ENCODE results near the gene SET.
"Not testable (repeated sequence)": the region's sequence is repeated elsewhere in the genome, so short reads cannot be mapped to it uniquely, and the experiment has no call there.

DNA sequence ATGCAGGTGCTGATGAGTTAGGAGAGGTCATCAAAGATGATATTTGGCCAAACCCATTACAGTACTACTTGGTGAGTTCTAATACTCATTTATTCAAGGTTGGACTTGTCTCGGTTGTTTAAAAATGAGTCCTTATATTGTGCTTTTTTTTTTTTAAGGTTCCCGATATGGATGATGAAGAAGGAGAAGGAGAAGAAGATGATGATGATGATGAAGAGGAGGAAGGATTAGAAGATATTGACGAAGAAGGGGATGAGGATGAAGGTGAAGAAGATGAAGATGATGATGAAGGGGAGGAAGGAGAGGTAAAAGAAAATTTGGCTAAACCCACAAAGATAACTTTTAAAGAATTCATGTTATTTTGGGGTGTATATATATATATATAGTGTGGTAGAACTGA is 4.7 kb downstream of the SET start:
- TF ChIP-seq, protein P1, sequence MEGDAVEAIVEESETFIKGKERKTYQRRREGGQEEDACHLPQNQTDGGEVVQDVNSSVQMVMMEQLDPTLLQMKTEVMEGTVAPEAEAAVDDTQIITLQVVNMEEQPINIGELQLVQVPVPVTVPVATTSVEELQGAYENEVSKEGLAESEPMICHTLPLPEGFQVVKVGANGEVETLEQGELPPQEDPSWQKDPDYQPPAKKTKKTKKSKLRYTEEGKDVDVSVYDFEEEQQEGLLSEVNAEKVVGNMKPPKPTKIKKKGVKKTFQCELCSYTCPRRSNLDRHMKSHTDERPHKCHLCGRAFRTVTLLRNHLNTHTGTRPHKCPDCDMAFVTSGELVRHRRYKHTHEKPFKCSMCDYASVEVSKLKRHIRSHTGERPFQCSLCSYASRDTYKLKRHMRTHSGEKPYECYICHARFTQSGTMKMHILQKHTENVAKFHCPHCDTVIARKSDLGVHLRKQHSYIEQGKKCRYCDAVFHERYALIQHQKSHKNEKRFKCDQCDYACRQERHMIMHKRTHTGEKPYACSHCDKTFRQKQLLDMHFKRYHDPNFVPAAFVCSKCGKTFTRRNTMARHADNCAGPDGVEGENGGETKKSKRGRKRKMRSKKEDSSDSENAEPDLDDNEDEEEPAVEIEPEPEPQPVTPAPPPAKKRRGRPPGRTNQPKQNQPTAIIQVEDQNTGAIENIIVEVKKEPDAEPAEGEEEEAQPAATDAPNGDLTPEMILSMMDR (conservative IDR thresholded peaks at IDR 0.05; ENCODE audit: low read length) = not testable (repeated sequence)
- TF ChIP-seq EZH2phosphoT487 (IDR thresholded peaks at IDR 0.05; ENCODE audit: borderline replicate concordance, low read depth, low read length) = not testable (repeated sequence)

All from OCI-LY7 (cell line).